K562 (cell line): ENCODE data around the gene SLC2A4.

Source experiments
- CREM ChIP-seq: IDR thresholded peaks from 2 replicates; pipeline ENCODE4 v1.6.1; 2014; ENCODE audit warnings: antibody characterized with exemption, low read depth
- EP300 ChIP-seq: IDR thresholded peaks from 2 replicates; pipeline ENCODE4 v1.6.1; 2012; ENCODE audit warnings: low read length, improper control_type of control experiment
- HDAC1 ChIP-seq, 2 experiments: fragments of 450-650 bp; IDR thresholded peaks; 2 replicates each; pipeline ENCODE4 v1.6.1; 2016 to 2017; ENCODE audit warnings: inconsistent platforms in 1 of 2, mild to moderate bottlenecking in 1 of 2, moderate library complexity in 1 of 2
- JUND ChIP-seq, 2 experiments: IDR thresholded peaks; 2 replicates in 1 of 2; 3 replicates in 1 of 2; pipeline ENCODE4 v1.6.1; 2011; ENCODE audit warnings: borderline replicate concordance in 2 of 2, low read depth in 2 of 2, low read length in 2 of 2, improper control_type of control experiment in 1 of 2, missing biosample characterization in 1 of 2, missing genetic modification characterization in 1 of 2, missing genetic modification reagents in 1 of 2
- NR3C1 ChIP-seq: sonication (generic); formaldehyde crosslinking; IDR thresholded peaks from 2 replicates; pipeline ENCODE4 v1.8.1; 2022; ENCODE audit warnings: missing genetic modification reagents
- POLR2AphosphoS5 ChIP-seq: IDR thresholded peaks from 2 replicates; pipeline ENCODE4 v1.6.1; 2011; ENCODE audit warnings: mild to moderate bottlenecking, low read depth, low read length, moderate library complexity; ENCODE audit not compliant: control insufficient read depth, insufficient read depth
- RAD21 ChIP-seq, 2 experiments: fragments of 250-450 bp in 1 of 2; fragments of 450-650 bp in 1 of 2; sonication (Bioruptor Pico) in 1 of 2; formaldehyde crosslinking in 1 of 2; IDR thresholded peaks in 1 of 2; conservative IDR thresholded peaks in 1 of 2; 2 replicates each; pipeline versions ENCODE4 v1.4.0 to v1.8.0; 2020 to 2022; ENCODE audit warnings: mild to moderate bottlenecking in 2 of 2, moderate library complexity in 1 of 2
- TCF7L2 ChIP-seq: fragments of 150-350 bp; IDR thresholded peaks from 2 replicates; pipeline ENCODE4 v1.6.1; 2016; ENCODE audit warnings: low read depth, mild to moderate bottlenecking, low read length, moderate library complexity

- TF ChIP-seq EP300 (no peak), CREM (no peak), JUND (IDR thresholded peaks at IDR 0.05; ENCODE audit: borderline replicate concordance, low read depth, low read length) (no peak), JUND (tag; IDR thresholded peaks at IDR 0.05; ENCODE audit: borderline replicate concordance, low read depth, low read length) (no peak), RAD21 (CRISPR knock-in tag; conservative IDR thresholded peaks at IDR 0.05 in 1 of 2, IDR thresholded peaks at IDR 0.05 in 1 of 2) (no peak), NR3C1 (CRISPR knock-in tag) (no peak), HDAC1 (IDR thresholded peaks at IDR 0.05) (no peak), TCF7L2 (no peak), POLR2AphosphoS5 (no peak; the same call in 1 of the 2 replicates)
Observed at GRCh38 chr17:7312432-7313087, 31.0 kb downstream of the SLC2A4 start.
